SHP77 treated with DMSO at 0.1 percent for 48 hours (cell line): ENCODE measurements around the gene KCTD12.
A peak's percentile ranks its signal among the peaks of the same experiment; 100 is the strongest.

Experiments
- DNase-seq: peaks from one replicate; lab custom pipeline; 2025; lab: John Stamatoyannopoulos, UW

KCTD12 gene

DNA sequence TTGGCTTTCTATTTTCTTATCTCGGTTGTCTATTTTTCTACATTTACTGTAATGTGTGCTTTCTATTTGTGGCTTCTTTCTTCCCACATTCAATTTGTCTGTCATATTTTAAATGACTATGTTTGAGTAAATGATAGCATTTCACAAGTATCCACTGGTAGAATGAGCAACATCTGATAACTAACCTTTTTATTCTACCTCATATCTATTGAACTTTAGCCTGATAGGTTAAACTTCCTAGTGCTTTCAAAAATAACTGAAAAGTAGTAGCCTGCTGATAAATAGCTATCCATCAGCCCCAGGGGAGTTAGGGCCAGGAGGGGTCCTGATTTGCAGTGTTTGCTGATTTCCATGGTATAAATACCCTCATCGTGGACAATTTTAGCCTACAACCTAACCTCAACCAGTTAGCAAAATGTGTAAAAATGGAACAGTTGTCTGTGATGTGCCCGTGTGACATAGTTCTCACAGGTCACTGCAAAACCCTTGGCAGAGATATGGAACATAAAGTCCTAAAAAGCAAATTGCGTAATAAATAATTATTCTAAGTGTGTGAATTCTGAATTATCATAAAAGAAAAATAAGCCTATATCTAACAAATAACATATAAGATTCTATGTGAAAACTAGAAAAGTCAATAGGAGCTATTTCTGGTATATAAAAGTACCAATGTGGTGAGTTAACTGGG is 32.1 kb downstream of the KCTD12 start:
- DNase-seq: no peak

DNA sequence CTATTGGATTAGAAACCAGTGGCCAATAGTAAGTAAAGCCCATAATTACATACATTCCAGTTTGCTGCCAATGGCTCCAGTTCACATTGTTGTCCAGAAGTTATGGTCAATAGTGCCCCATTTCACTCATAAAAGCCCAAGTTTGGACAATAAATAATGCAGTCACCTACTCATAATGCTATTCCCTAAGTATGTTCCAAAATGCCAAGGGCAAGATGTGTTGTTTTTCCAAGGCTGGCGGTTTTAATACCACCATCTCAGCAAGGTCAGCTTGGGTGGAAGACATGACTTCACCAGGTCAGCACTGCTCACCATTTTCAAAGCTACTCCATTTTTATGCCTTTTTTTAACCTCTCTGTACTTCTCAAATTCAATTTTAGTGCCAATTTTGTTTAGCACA is 32.7 kb downstream of the KCTD12 start:
- no peak for DNase-seq

DNA sequence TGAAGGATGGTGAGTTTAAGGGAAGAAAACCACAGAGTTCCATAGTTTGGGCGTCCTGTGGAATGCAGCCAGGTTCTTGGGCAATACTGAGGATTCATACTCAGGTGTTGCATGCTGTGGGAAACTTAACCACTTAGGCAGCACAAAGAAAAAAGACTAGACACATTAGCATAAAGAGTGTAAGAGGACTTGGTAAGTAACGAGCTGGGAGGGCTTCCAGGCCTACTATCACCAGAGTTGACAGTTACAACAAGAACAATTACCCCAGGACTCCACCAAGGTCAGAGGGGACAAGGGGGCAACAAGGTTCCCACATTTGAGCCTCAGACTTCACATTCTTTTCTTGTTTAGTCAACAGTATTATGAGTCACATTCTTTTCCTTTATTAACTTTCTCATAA is 33.2 kb downstream of the KCTD12 start:
- no peak for DNase-seq

DNA sequence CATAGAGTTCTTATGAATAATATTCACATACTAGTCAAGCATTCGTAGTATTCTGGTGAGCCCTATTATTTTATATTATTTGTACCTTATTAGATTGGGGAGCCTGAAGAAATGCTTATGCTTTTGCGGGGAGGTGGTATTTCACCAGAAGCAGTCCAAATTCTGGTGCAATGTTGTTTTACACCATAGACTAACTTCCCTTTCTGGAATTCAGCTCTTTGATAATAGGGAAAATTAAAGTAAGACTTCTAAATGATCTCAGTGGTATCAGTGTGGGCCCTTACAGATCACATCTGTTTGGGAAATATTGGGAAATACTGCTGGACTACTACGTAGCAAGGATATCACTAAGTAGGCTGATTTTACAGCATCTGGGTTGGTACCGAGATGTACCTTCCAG is 34.2 kb downstream of the KCTD12 start:
- no peak for DNase-seq

DNA sequence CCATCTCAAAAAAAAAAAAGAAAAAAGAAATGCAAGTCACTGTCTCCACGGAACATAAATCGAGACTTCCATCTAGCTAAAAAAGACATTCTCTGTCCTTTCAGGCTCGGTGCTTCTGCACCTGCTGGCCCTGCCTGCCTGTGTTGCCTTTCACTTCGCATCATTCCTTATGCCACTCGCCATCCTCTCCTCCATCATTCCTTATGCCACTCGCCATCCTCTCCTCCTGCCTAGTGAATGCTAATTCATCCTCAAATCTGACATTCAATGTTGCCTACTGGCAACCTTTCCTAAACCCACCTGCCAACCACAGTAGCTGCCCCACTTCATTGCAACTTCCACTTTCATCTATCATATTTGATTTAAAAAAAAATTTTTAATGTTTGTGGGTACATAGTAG is 36.7 kb downstream of the KCTD12 start:
- no peak for DNase-seq

DNA sequence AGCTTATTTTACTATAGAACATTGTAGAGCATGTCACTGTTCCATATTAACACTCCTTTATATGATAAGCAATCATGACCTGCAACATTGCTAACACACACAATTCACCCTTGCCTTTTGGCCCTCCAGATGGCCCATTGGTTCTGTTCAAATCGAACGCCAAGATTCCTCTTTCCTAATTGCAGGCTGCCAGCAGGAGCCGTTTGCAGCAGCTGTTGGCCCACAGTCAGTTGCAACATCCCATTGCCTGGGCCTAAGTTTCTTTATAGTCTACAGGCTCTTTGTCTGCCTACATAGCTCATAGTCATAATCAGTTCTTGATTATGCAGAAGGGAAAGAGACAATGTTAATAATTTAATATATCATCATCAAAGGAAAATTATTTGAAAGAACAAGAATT is 37.6 kb downstream of the KCTD12 start:
- peak; percentile 67 for DNase-seq

DNA sequence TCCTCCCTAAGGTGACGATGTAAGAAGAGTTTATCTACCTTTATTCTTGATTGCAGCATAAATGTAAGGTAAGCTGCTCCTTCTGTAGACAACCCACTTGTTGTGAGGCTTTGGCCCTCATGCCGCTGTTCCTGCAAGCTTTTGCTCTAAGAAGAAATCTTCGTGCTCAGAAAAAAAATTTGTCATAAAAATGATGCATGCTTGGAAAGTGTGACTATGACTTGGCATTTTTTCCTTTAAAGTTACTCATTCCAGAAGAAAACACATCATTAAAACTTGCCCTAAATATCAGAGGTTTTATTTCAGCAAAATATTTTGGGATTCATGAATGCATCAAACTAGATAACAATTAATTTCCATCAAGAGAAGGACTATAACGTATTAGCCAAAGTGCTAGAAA is 39.8 kb downstream of the KCTD12 start:
- no peak for DNase-seq

DNA sequence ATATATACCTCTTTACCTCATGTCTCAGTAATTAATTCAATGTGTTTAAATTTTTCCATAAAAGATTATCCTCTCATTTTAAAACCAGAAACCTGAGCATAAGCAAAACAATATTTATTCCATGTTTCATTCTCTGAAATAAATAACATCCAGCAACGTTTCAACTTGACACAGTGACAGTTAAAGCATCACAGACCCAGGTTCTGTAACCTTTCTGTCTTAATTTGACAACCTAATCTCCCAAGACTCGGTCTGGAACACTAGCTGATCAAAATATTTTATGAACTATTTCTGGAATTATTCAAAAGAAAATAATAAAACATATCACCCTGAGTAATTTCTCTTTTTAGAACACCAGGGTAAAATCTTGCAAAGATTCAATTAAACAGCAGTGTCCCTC is 40.3 kb downstream of the KCTD12 start:
- DNase-seq: no peak

DNA sequence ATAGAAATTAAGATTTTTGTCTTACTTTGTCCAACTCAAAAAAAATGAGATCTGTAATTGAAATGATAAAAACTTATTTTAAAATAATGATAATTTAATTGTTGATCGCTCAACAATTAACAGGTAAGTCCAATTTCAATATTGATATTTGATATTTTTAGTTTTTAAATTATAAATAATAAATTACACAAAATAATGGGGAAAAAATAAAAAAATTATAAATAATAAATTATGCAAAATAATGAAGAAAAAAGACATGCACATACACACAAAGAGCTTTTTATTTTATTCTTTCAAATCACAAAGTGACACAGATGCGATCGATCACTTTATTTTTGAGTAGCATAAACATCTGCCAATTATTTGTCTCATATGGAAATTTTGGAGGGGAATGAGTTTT is 40.8 kb downstream of the KCTD12 start:
- no peak for DNase-seq

DNA sequence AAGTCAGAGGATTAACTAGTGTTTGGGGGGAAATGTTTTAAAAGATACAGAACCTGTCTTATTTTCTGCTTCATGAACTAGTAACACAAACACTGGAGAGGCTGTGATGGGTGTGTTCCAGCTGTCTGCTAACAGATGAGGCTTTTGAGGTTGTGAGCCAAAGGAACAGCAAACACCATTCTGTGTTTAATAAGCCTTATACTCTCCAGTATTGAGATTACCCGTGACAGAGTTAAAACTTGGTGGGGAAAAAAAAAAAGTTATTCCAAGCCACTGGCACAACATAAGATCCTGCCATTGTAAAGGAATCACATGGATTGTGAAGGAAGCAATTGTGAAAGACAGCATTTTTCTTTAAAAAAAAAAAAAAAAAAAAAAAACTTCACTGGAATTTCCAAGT is 48.4 kb downstream of the KCTD12 start:
- no peak for DNase-seq

DNA sequence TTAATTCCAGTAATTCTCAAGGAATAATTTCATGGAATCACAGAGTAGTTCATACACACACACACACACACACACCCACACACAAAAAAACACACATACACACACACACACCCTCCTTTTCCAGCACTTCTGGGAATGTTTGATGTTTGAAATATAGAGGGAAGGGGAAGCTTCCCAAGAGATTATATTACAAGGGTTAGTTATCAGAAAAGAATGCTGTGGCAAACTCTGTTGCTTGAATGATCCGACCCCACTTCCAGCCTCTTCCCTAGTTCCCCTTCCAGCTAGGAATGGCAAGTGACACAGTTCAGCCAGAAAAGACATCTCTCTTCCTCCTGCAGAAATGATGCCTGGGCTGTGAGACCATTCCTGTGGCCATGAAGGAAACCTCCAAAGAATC is 49.9 kb downstream of the KCTD12 start:
- DNase-seq: no peak

DNA sequence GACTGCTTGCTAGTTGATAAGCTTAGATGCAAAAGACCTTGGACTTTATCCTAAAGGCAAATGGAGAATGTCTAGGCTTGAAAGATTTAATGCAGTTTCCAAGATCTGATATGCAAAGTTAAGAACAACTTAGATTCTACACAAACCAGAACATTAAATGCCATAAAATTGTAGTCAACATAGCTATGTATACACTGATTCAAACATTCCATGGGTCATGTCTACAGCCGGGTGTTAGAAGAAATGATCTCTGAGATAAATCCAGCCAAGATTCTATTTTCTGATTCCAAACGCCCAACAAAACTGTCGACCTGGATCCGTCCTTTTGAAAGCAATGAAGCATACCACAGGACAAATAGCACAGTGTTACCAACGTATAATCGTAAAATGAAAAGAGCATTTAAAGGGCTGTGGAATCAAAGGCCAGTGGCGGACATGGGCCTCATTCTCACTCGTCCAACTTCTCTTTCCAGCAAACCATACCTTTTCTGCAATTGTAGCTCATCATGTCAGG is 52.7 kb downstream of the KCTD12 start:
- DNase-seq: no peak

DNA sequence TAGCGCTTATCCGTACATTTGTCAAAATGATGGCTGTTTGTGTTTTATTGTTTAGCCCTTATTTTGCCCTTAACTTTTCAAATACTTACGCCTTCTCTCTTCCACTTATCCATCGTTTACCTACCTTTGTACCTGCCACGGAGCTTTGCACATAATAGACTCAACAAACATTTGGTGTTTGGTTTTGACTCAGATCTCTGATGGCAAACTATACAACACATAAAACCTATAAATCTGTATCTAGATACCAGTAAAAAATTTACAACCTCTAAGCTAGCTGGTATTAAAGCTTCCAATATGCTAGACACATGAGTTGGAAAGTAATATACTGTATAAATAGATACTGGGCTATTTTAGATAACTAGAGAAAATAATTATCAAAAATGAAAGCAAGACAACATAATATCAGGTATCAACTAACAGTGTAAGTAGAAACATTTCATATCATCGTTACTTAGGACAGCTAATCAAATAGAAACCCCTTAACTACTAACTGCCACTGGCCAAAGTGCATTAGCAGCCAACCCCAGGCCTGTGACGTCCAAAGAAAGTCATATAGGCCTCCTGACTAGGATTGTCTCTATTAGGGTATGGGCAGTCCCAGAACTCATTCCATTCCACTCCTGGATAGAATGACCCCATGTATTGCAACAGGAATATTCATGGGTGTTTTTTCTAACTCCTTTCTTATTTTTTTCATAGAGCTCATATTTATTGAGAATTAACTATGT is 53.8 kb downstream of the KCTD12 start:
- DNase-seq: peak; percentile 86

DNA sequence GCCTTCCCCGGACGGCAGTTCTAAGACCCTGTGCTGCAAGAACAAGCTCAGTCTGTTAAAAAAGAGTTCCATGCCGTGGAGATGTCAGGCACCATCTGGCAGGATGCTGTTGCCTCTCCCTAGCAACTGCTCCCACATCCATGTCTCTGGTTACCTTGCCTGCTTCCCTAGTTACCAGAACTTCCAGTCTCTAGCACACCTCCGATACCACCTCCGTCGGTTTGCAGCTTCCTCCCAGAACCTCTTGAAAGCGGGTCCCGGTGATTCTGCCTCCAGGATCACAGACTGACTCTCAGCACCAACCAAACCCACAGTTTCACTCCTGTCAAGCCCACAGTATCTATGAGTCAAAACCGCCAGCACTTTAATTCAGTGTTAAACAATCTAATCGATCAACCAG is 55.4 kb downstream of the KCTD12 start:
- no peak for DNase-seq
